Lower leg skin (tissue), 4 donors: Measurements from ENCODE around the gene RPS16. TPM values are rescaled to one million over a fixed set of nuclear protein-coding genes. Genes with fewer than 3 reads are reported as not detected.

Source experiments
- DNase-seq, 2 donors: peaks; one replicate each; pipeline ENCODE4 v3.0.0-alpha.2; 2019; ENCODE audit warnings: low spot score in 2 of 2
- H3K4me3 ChIP-seq: fragments of 200-600 bp; sonication (generic); 2 replicates; pipeline ENCODE4 v1.5.1; 2017; ENCODE audit warnings: mild to moderate bottlenecking, low read depth; ENCODE audit not compliant: poor library complexity, severe bottlenecking
- POLR2A ChIP-seq, 2 donors: fragments of 450-650 bp; IDR thresholded peaks; one replicate each; pipeline ENCODE4 v1.6.1; 2016 to 2017; ENCODE audit warnings: antibody characterized with exemption in 2 of 2, mild to moderate bottlenecking in 1 of 2, moderate library complexity in 1 of 2
- WGBS, 2 donors: methylation state at CpG; one replicate each; pipeline ENCODE4 v1.1.5; 2018; 5-methylcytosine and 5-hydroxymethylcytosine counted together
- intact Hi-C: fragments of 100-400 bp; cut with DNase I; formaldehyde crosslinking; loops from one replicate; pipeline ENCODE4 v1.15.0; 2023; ENCODE audit warnings: low total_unique reads
- total RNA-seq, 4 donors: library from RNA; depleted of rRNA; stranded (reverse); fragments of >200 nt; gene quantifications; one replicate each; pipeline ENCODE4 v1.1.0, GENCODE V29; 2016
- TF ChIP-seq, protein P1 (sequence below), 3 donors: fragments of 450-650 bp; IDR thresholded peaks; one replicate each; pipeline ENCODE4 v1.5.1; 2016; ENCODE audit warnings: antibody characterized with exemption in 3 of 3, mild to moderate bottlenecking in 3 of 3, moderate library complexity in 2 of 3

The RPS16 gene
- total RNA-seq, 4 donors from 2014 or later = 1,726 to 3,026 (median 2,088) TPM

DNA sequence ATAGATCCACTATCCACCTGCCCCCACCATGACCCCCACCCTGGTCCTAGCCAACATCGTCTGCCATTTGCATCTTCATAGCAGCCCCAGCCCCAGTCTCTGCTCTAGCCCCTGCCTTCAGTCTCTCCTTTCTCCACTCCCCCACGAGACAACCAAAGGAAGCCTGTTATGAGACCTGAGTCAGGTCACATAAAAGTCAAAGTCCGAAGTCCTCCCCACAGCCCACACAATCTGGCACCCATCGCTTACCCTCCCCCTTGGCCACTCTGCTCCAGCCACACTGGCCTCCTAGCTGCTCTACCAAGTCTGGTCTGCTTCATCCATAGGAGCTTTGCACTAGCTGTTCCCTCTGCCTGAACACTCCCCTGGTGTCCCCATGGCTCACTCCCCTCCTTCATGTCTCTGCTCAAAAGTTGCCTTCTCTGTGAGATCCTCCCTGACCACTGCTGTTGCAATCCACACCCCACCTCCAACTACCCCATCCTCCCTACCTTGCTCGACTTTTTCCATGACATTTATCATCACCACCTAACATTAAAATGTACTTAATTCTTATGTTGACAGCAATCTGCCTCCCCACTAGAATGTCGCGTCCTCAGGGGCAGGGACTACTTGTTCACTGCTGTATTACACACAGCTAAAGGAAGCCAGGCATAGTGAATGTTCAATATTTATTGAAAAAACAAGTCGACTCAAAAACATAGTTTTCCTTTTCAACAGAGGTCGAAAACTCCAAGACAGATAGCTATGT is 24.5 kb downstream of the RPS16 start:
- TF ChIP-seq, protein P1, sequence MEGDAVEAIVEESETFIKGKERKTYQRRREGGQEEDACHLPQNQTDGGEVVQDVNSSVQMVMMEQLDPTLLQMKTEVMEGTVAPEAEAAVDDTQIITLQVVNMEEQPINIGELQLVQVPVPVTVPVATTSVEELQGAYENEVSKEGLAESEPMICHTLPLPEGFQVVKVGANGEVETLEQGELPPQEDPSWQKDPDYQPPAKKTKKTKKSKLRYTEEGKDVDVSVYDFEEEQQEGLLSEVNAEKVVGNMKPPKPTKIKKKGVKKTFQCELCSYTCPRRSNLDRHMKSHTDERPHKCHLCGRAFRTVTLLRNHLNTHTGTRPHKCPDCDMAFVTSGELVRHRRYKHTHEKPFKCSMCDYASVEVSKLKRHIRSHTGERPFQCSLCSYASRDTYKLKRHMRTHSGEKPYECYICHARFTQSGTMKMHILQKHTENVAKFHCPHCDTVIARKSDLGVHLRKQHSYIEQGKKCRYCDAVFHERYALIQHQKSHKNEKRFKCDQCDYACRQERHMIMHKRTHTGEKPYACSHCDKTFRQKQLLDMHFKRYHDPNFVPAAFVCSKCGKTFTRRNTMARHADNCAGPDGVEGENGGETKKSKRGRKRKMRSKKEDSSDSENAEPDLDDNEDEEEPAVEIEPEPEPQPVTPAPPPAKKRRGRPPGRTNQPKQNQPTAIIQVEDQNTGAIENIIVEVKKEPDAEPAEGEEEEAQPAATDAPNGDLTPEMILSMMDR (IDR thresholded peaks at IDR 0.05) = peak in 1 of 3 donors; percentile 45
- no peak for TF ChIP-seq POLR2A (IDR thresholded peaks at IDR 0.05)
- 17 to 19% methylated on average over 9 of the region's 9 CpGs for WGBS, 2 donors
- H3K4me3 ChIP-seq = no peak overlapping the region
- intact Hi-C loops = no loop called here
- DNase-seq = peak; percentile 55 to 92

DNA sequence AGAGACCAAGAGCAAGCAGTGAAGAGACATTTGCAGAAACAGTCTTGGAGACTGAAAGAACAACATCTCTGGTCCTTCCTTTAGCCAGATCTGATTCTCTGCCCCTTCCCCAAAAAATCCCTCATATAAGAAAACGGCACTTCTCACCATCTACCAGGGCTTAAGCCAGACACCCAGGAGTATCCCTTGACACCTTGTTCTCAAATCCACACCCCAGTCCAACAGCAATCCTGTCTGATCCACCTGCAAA is 25.0 kb downstream of the RPS16 start:
- WGBS, 2 donors = 32 to 55% methylated on average over 1 of the region's 1 CpG
- TF ChIP-seq POLR2A (IDR thresholded peaks at IDR 0.05) = no peak
- TF ChIP-seq, protein P1 (IDR thresholded peaks at IDR 0.05) = no peak
- DNase-seq = no peak
- H3K4me3 ChIP-seq = peak overlapping the region; percentile 99
- intact Hi-C loops = no loop called here

DNA sequence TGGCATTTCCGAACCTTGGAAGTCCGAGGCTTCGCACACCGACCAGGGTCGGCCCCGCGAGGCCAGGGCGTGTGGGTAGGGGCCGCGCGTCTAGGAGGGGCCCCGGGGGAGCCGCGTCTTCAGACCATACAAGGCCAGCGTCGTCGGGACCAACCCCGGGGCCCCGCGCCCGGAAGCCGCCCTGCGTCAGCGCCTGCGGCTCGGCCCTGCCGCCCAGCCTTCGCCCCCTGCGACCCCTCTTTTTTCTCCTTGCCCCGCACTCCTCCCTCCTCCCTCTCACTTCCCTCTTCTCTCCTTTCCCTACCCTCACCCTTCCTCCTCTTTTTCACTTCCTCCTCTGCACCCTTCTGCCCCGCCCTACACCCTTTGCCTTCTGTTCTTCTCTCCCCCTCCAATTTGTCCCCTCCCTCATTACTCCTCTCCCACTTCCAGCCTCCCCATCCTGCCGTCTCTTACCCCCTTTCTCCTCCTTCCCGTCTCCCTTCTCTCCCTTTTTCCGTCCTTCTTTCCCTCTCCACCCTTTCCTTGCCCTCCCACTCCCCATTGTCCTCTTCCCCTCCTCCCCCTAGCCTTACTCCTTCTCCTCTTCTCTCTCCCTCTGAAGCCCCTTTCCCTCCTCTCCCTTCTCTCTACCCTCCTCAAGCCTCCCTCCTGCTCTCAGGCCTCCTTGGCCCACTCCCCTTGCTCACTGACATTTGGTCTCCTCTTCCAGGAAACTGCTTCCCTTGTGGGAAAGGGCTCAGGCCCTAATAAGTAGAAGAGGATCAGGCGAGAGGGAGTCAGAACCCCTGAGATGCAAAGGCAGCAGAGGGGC is 25.5 kb downstream of the RPS16 start:
- H3K4me3 ChIP-seq = peak overlapping the region; percentile 99
- peak; percentile 76 to 95 for DNase-seq
- 1 to 2% methylated on average over 30 to 32 of the region's 35 CpGs for WGBS, 2 donors
- TF ChIP-seq, protein P1 (IDR thresholded peaks at IDR 0.05) = no peak
- no peak for TF ChIP-seq POLR2A (IDR thresholded peaks at IDR 0.05)
- intact Hi-C loops = no loop called here

DNA sequence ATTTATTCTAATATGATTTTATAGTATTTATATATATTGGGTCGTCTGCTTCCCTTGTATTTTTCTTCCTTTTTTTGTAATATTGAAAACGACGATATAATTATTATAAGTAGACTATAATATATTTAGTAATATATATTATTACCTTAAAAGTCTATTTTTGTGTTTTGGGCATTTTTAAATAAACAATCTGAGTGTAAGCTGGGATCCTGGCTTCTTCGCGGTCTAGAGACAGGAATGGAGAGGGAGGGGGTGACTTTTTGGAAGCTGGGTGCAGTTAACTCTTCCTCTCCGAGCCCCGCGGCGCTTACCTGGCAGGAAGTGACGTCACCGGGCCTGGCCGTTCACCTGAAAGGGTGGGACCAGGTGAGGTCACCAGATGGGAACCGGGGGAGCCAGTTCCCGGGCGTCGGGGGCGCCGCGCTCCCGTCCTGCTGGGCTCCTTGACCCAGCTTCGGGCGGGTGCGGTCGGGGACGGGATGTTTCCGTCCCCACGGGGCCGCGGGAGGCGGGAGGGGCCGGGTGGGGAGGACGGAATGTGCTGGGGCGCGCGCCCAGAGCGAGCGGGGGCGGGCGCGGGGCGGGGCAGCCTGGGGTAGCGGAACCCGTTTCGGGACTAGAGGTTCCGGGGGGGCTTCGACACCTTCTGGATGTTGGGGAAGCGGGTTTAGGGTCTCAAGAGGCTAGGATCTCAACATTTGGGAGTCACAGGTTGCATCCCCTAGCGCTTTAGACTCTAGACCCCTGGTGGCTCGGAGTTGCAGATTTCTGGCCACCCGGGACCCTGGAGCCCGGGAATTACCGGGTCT is 26.3 kb downstream of the RPS16 start:
- TF ChIP-seq, protein P1 (IDR thresholded peaks at IDR 0.05) = no peak
- peak in 1 of 2 donors; percentile 36 for TF ChIP-seq POLR2A (IDR thresholded peaks at IDR 0.05)
- peak overlapping the region; percentile 99 for H3K4me3 ChIP-seq
- 2 to 3% methylated on average over 27 to 45 of the region's 52 CpGs for WGBS, 2 donors
- DNase-seq = peak; percentile 92 to 98
- intact Hi-C loops = no loop called here

DNA sequence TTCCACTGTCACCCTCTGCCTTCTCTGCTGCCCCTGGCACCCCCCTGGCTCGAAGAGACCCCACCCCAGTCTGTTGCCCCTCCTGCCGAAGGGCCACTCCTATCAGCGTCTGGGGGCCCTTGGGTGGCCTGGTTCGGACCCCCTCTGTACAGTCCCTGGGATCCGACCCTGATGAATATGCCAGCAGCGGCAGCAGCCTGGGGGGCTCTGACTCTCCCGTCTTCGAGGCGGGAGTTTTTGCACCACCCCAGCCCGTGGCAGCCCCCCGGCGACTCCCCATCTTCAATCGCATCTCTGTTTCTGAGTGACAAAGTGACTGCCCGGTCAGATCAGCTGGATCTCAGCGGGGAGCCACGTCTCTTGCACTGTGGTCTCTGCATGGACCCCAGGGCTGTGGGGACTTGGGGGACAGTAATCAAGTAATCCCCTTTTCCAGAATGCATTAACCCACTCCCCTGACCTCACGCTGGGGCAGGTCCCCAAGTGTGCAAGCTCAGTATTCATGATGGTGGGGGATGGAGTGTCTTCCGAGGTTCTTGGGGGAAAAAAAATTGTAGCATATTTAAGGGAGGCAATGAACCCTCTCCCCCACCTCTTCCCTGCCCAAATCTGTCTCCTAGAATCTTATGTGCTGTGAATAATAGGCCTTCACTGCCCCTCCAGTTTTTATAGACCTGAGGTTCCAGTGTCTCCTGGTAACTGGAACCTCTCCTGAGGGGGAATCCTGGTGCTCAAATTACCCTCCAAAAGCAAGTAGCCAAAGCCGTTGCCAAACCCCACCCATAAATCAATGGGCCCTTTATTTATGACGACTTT is 27.1 kb downstream of the RPS16 start:
- intact Hi-C loops = no loop called here
- DNase-seq = no peak
- 4 to 6% methylated on average over 20 of the region's 20 CpGs for WGBS, 2 donors

More for the DNA sequence above, 27.1 kb downstream of the RPS16 start:
- no peak for TF ChIP-seq POLR2A (IDR thresholded peaks at IDR 0.05)
- TF ChIP-seq, protein P1 (IDR thresholded peaks at IDR 0.05) = no peak
- peak overlapping the region; percentile 99 for H3K4me3 ChIP-seq
